EH (cell line): ENCODE results near the gene TAF3.
"Not testable (repeated sequence)": the region's sequence is repeated elsewhere in the genome, so short reads cannot be mapped to it uniquely, and the experiment has no call there.

ENCODE experiments used
- DNase-seq: peaks from one replicate; pipeline ENCODE4 v3.0.0-alpha.2; 2015; ENCODE audit warnings: low read depth

TAF3 gene

GRCh38 chr10:7811000-7811399 lies 7.3 kb upstream of the TAF3 start:
- no peak for DNase-seq

GRCh38 chr10:7811743-7812142 lies 6.6 kb upstream of the TAF3 start:
- DNase-seq: not testable (repeated sequence)

GRCh38 chr10:7813481-7813880 lies 4.8 kb upstream of the TAF3 start:
- no peak for DNase-seq

- no peak for DNase-seq
These were observed 729 bp upstream of the TAF3 start for GRCh38 chr10:7817576-7817975.

- DNase-seq: no peak
These were observed 366 bp upstream of the TAF3 start for GRCh38 chr10:7817984-7818294.

GRCh38 chr10:7819121-7819460 lies 786 bp downstream of the TAF3 start:
- peak; percentile 63 for DNase-seq

- no peak for DNase-seq
These were observed 5.9 kb downstream of the TAF3 start for GRCh38 chr10:7824251-7824650.

- DNase-seq: peak; percentile 64
These were observed 8.7 kb downstream of the TAF3 start for GRCh38 chr10:7826971-7827370.

GRCh38 chr10:7829289-7829834 lies 11.1 kb downstream of the TAF3 start:
- DNase-seq: no peak

- DNase-seq: peak; percentile 26
These were observed 13.8 kb downstream of the TAF3 start for GRCh38 chr10:7832060-7832459.

GRCh38 chr10:7833210-7833609 lies 14.9 kb downstream of the TAF3 start:
- DNase-seq: no peak

- DNase-seq: no peak
These were observed 16.0 kb downstream of the TAF3 start for GRCh38 chr10:7834262-7834661.

- no peak for DNase-seq
These were observed 18.3 kb downstream of the TAF3 start for GRCh38 chr10:7836571-7836970.

- DNase-seq: peak; percentile 26
These were observed 28.3 kb downstream of the TAF3 start for GRCh38 chr10:7846591-7846990.

GRCh38 chr10:7853226-7853842 lies 35.0 kb downstream of the TAF3 start:
- no peak for DNase-seq

- no peak for DNase-seq
These were observed 35.6 kb downstream of the TAF3 start for GRCh38 chr10:7853890-7854289.

GRCh38 chr10:7855205-7855604 lies 36.9 kb downstream of the TAF3 start:
- no peak for DNase-seq

- DNase-seq: peak; percentile 21
These were observed 38.4 kb downstream of the TAF3 start for GRCh38 chr10:7856678-7857077.

- no peak for DNase-seq
These were observed 39.0 kb downstream of the TAF3 start for GRCh38 chr10:7857262-7857661.

GRCh38 chr10:7861509-7862120 lies 43.3 kb downstream of the TAF3 start:
- no peak for DNase-seq

GRCh38 chr10:7862121-7862514 lies 43.8 kb downstream of the TAF3 start:
- DNase-seq: no peak

GRCh38 chr10:7866176-7866575 lies 47.9 kb downstream of the TAF3 start:
- peak; percentile 31 for DNase-seq

GRCh38 chr10:7872041-7872442 lies 53.7 kb downstream of the TAF3 start:
- peak; percentile 39 for DNase-seq

- no peak for DNase-seq
These were observed 56.6 kb downstream of the TAF3 start for GRCh38 chr10:7874864-7875263.
